GM15510 (cell line): ENCODE measurements around the gene PIK3C2A.

Source experiments
- POLR2A ChIP-seq: IDR thresholded peaks from 3 replicates; pipeline ENCODE4 v1.6.1; 2011; ENCODE audit warnings: borderline replicate concordance; ENCODE audit not compliant: insufficient read length; ENCODE audit errors: extremely low read depth

PIK3C2A gene

DNA sequence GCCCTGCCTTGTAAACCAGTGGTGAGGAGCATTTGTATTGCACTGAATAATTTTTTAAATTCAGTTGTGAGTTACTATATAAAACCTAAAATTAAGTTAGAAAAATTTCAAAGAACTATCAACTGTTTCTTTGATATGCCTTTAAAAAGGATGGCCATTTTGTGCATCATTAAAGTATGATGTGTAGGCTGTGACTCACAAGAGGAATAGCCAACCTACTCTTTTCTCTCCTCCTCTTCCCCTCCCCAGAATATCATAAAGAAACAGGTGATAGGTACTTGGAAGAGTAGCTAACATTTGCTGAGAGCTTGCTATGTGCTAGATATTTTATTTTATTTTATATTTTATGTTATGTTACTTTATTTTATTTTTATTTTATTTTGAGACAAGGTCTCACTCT is 10.6 kb upstream of the PIK3C2A start:
- no peak for TF ChIP-seq POLR2A

GRCh38 chr11:17217401-17217800 is 9.6 kb upstream of the PIK3C2A start:
- no peak for TF ChIP-seq POLR2A

- no peak for TF ChIP-seq POLR2A
Measured at GRCh38 chr11:17214338-17214737, 6.6 kb upstream of the PIK3C2A start.

DNA sequence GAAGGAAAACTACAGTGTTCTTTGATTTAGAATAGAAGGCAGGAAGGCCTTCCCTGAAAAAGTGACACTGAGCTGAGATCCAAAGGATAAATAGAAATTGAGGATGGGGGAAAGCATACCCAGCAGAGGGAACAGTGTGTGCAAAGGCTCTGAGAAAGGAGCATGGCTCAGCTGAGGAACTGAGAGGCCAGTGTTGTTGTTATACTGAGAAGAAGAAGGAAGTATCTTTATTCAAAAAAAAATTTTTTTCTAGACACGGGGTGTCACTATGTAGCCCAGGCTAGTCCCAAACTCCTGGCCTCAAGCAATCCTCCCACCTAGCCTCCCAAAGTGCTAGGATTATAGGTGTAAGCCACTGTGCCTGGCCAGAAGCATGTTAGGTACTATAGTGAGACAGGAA is 3.5 kb upstream of the PIK3C2A start:
- TF ChIP-seq POLR2A = no peak

DNA sequence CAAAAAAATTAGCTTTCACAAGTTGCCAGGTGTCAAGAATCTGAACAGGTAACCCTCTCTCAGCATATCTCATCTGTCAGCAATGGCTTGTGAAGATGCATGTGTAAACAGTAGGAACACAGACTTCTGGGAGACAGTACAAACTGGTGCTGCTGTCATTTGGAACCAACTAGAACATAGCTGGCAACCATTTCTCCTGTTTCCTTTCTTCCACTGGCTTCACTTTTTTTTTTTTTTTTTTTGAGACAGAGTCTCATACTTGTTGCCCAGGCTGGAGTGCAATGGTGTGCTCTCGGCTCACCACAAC is 2.1 kb upstream of the PIK3C2A start:
- TF ChIP-seq POLR2A = no peak

DNA sequence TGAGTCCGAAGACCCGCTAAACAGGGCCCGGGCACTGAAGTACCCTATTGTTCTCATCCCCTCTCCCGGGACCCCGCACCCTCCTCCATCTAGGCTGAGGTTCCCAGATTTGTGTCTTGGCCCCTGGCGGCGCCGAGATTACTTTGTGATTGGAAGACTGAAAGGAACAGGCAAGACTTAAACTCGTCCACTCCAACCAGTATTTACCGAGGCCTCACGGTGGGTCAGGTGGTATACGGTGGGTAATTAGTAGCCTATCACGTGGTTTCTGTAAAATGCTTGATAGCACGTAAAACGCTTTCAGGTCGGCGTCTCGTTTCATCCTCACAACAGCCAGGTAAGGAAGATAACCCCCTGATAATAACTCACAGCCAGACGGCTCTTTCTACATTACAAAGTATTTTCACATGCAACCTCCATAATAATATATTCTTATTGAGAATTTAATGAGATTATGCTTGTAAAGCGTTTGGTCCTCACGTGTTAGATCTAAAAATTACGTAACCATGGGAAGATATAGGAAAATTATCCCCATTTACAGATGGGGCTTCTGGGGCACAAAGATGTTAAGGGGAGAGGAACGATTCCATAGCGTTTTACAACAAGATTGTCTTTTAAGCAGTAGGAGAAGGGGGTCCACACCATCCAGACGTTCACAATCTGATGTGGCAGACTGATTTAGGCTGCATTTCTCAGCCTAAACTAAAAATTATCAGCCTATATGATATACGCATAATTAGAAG is 642 bp upstream of the PIK3C2A start:
- no peak for TF ChIP-seq POLR2A

GRCh38 chr11:17206463-17206862 is 1.3 kb downstream of the PIK3C2A start:
- TF ChIP-seq POLR2A = no peak

DNA sequence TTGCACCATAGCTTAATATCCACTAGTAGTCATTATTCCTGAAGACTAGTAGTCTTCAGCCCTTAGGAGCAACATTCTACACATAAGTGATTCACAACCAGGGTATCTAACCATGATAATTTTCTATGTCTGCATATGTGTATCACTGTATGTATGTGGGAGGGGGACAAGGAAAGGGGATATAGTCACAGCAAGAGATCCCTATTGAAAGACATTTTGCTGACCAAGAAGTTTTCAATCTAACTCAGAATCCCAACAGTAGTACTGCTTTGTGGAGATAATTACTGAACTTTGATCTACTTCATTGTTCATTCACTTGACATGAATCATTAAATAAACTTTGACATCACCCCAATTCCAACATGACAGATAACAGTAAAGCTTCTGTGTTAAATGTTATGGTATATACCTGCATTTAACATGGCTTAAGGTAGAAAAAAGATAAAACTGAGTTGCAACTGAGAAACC is 10.3 kb downstream of the PIK3C2A start:
- TF ChIP-seq POLR2A = no peak

DNA sequence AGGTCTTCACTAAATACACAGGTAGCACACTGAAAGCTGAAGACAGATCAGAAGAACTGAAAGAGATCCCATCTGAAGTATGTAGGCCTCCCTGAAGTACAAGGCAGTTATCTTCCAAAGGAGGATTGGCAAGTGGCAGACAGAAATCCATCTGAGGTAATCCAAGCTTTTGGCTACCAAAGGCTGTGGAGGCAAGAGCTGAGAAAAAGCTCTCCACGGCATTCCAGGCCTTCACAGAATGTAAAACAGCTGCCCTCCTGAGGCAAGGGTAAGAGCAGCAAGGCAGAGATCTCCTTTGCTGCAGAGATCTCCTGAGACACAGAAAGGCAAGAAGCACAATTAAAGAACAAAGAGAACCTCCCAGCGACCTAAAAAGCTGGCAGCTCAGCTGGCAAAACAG is 19.1 kb downstream of the PIK3C2A start:
- no peak for TF ChIP-seq POLR2A

DNA sequence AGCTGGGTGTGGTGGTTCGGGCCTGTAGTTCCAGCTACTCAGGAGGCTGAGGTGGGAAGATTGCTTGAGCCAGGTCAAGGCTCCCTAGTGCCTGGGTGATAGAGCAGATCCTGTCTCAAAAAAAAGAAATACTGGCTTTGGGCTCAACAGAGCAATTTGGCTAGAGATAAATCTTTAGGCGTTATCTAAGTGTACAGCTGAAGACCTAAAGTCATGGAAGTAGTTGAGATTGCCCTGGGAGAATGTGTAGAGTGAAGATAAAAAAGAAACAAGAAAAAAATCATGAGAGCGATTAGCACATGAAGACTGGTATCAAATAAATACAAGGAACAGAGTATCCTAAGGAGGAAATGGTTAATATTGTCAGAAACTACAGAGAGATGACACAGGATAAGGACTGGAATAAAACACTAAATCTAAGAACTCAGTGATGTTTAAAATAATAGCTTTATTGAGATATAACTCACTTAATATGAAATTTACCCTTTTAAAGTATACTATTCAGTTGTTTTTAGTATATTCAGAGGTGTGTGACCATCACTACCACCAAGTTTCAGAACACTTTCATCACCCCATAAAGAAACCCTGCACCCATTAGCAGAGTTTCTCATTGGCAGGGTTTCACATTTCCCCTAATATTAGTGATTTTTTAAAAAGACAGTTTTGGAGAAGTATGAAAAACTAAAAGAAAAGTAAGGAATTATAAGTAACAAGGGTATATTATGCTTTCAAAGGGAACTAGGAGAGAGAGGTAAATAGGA is 20.7 kb downstream of the PIK3C2A start:
- no peak for TF ChIP-seq POLR2A

DNA sequence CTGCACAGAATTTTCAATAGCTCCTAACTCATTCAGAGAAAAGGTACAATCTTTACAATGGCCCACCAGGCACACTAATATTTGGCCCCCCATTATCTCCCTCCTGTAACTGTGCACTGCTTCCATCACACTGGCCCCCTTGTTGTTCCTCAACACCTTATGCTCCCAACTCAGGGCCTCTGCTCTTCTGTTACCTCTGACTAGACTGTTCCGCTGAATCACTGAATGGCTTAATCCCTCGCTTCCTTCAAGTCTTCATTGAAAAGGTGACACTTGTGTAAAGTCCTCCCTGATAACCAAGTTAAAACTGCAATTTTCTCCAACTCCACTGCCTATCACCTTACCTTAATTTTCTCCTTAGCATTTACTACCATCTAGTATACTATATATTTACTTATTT is 21.8 kb downstream of the PIK3C2A start:
- no peak for TF ChIP-seq POLR2A

GRCh38 chr11:17184882-17185587 is 22.8 kb downstream of the PIK3C2A start:
- TF ChIP-seq POLR2A = no peak

DNA sequence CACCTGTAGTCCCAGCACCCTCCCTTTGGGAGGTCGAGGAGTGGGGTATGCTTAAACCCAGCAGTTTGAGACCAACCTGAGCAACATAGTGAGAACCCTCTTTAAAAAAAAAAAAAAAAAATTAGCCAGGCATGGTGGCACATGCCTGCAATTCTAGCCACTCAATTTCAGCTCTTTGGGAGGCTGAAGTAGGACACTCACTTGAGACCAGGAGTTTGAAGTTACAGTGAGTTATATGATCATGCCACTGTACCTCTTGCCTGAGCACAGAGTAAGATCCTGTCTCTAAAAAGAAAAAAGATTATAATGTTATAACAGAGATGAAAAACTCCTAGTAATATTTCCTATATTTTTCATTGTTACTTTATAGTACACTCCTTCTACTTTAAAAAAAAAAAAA is 23.9 kb downstream of the PIK3C2A start:
- no peak for TF ChIP-seq POLR2A

DNA sequence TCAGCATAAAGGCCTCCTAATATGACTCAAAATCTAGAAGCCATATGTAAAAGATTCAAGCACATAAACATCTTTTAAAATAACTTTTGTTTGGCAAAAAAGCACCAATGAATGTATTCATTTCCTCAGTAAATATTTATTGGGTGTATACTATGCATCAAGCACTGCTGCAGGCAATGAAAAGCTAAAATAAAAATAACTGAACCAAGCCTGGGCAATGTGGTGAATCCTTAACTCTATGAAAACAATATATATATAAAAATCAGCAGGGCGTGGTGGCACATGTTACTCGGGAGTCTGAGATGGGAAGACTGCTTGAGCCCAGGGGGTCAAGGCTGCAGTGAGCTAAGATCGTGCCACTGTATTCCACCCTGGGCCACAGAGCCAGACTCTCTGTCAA is 27.8 kb downstream of the PIK3C2A start:
- TF ChIP-seq POLR2A = no peak

GRCh38 chr11:17173332-17173731 is 34.5 kb downstream of the PIK3C2A start:
- TF ChIP-seq POLR2A = no peak
